HCT116 (cell line): ENCODE results near the gene OSER1. TPM values are rescaled to one million over a fixed set of nuclear protein-coding genes. Genes with fewer than 3 reads are reported as not detected.
A peak's percentile ranks its signal among the peaks of the same experiment; 100 is the strongest.

Source experiments
- ATAC-seq: fragments of 200-7000 bp; cut with Tn5 transposase; 2 replicates; pipeline ENCODE4 v1.9.1; 2020; ENCODE audit warnings: mild to moderate bottlenecking, moderate library complexity
- BruUV-seq: library from RNA; stranded (reverse); fragments of 400-500 nt; replicated peaks from 2 replicates; lab custom pipeline; 2021; lab: Mats Ljungman, UMichigan
- CTCF ChIA-PET: fragments of 300-600 bp; sonication (Branson Sonifier 250); formaldehyde crosslinking; loops from one replicate; lab custom pipeline; 2021; ENCODE audit warnings: antibody characterized with exemption; lab: Charles Lee
- POLR2A ChIA-PET: fragments of 300-600, 350-600 bp; sonication (Branson Sonifier 250); formaldehyde crosslinking; loops from one replicate; lab custom pipeline; 2021; ENCODE audit warnings: antibody characterized with exemption; lab: Charles Lee
- RAD21 ChIA-PET, 2 experiments: fragments of 300-600 bp; sonication (Branson Sonifier 250); formaldehyde crosslinking; loops; one replicate each; lab custom pipeline; 2023; ENCODE audit warnings: low total read pairs in 2 of 2; ENCODE audit not compliant: uncharacterized antibody in 2 of 2, unreplicated experiment in 2 of 2, low non-redundant PET in 1 of 2; lab: Charles Lee
- DNase-seq: peaks from one replicate; pipeline ENCODE4 v3.0.0-alpha.2; 2010; ENCODE audit warnings: low read depth, low spot score
- H2AFZ ChIP-seq: fragments of 200-600 bp; shearing (Covaris generic), sonication (generic); 2 replicates; pipeline ENCODE4 v1.6.1; 2017; ENCODE audit warnings: low read depth, mixed run types, mixed read lengths, antibody characterized with exemption, low read length; ENCODE audit not compliant: poor library complexity, severe bottlenecking
- H3K27ac ChIP-seq: 2 replicates; pipeline ENCODE4 v1.5.1; 2012; ENCODE audit warnings: low read depth, low read length
- H3K27me3 ChIP-seq: fragments of 200-600 bp; sonication (generic); 2 replicates; pipeline ENCODE4 v1.6.1; 2016; ENCODE audit warnings: mixed run types, low read length, mixed read lengths; ENCODE audit not compliant: insufficient read depth
- H3K36me3 ChIP-seq, 2 experiments: fragments of 200-500 bp in 1 of 2; fragments of 200-600 bp in 1 of 2; sonication (Bioruptor generic) in 1 of 2; sonication (generic) in 1 of 2; 2 replicates each; pipeline versions ENCODE4 v1.5.1 to v1.6.1; 2014 to 2016; ENCODE audit warnings: low read length in 2 of 2, inconsistent platforms in 1 of 2, mixed read lengths in 1 of 2, mixed run types in 1 of 2; ENCODE audit not compliant: insufficient read depth in 2 of 2, control insufficient read depth in 1 of 2
- H3K4me1 ChIP-seq, 2 experiments: fragments of 200-600 bp in 1 of 2; sonication (generic) in 1 of 2; 2 replicates each; pipeline versions ENCODE4 v1.5.1 to v1.6.1; 2012 to 2017; ENCODE audit warnings: low read length in 2 of 2, inconsistent platforms in 1 of 2, mild to moderate bottlenecking in 1 of 2, mixed read lengths in 1 of 2, mixed run types in 1 of 2, moderate library complexity in 1 of 2; ENCODE audit not compliant: insufficient read depth in 2 of 2, control insufficient read depth in 1 of 2
- H3K4me2 ChIP-seq: fragments of 200-600 bp; sonication (generic); 2 replicates; pipeline ENCODE4 v1.6.1; 2017; ENCODE audit warnings: mixed run types, low read length, mixed read lengths
- H3K4me3 ChIP-seq, 2 experiments: fragments of 200-600 bp in 1 of 2; sonication (generic) in 1 of 2; replicated peaks in 1 of 2; 2 replicates each; pipeline ENCODE4 v1.5.1; 2011 to 2016; ENCODE audit warnings: low read length in 2 of 2, control low read depth in 1 of 2, low read depth in 1 of 2, mild to moderate bottlenecking in 1 of 2, mixed read lengths in 1 of 2, mixed run types in 1 of 2
- H3K79me2 ChIP-seq: fragments of 200-600 bp; sonication (generic); 2 replicates; pipeline ENCODE4 v1.6.1; 2017; ENCODE audit warnings: mild to moderate bottlenecking, mixed run types, low read length, moderate library complexity, mixed read lengths; ENCODE audit not compliant: insufficient read depth
- H3K9ac ChIP-seq: fragments of 200-600 bp; sonication (generic); 2 replicates; pipeline ENCODE4 v1.6.1; 2016; ENCODE audit warnings: low read length, mixed read lengths
- H3K9me2 ChIP-seq: fragments of 200-600 bp; sonication (generic), shearing (Covaris generic); 2 replicates; pipeline ENCODE4 v1.6.1; 2017; ENCODE audit warnings: mixed run types, mild to moderate bottlenecking, moderate library complexity; ENCODE audit not compliant: insufficient read depth
- H3K9me3 ChIP-seq, 2 experiments: fragments of 200-500 bp in 1 of 2; fragments of 200-600 bp in 1 of 2; sonication (Bioruptor generic) in 1 of 2; sonication (generic) in 1 of 2; 2 replicates each; pipeline ENCODE4 v1.6.1; 2014 to 2017; ENCODE audit warnings: low read length in 2 of 2, mixed read lengths in 2 of 2, inconsistent platforms in 1 of 2, low read depth in 1 of 2, mild to moderate bottlenecking in 1 of 2, mixed run types in 1 of 2, moderate library complexity in 1 of 2; ENCODE audit not compliant: control insufficient read depth in 1 of 2, insufficient read depth in 1 of 2
- H4K20me1 ChIP-seq: fragments of 200-600 bp; sonication (generic), shearing (Covaris generic); 2 replicates; pipeline ENCODE4 v1.6.1; 2017; ENCODE audit warnings: mixed run types, mild to moderate bottlenecking, moderate library complexity; ENCODE audit not compliant: insufficient read depth
- CBX3 ChIP-seq: IDR thresholded peaks from 2 replicates; pipeline ENCODE4 v1.6.1; 2012; ENCODE audit warnings: low read depth
- CEBPB ChIP-seq: IDR thresholded peaks from 2 replicates; pipeline ENCODE4 v1.6.1; 2012; ENCODE audit warnings: low read depth
- EZH2 ChIP-seq: fragments of 200-600 bp; sonication (generic); IDR thresholded peaks from 2 replicates; pipeline ENCODE4 v1.6.1; 2017; ENCODE audit warnings: antibody characterized with exemption, mixed run types
- FOSL1 ChIP-seq: IDR thresholded peaks from 2 replicates; pipeline ENCODE4 v1.6.1; 2012; ENCODE audit warnings: low read depth
- JUND ChIP-seq: IDR thresholded peaks from 2 replicates; pipeline ENCODE4 v1.6.1; 2012
- POLR2A ChIP-seq: IDR thresholded peaks from 2 replicates; pipeline ENCODE4 v1.7.0; 2011; ENCODE audit warnings: borderline replicate concordance; ENCODE audit not compliant: insufficient read depth, insufficient read length; ENCODE audit errors: extremely low read depth
- SIN3A ChIP-seq: IDR thresholded peaks from 2 replicates; pipeline ENCODE4 v1.6.1; 2012; ENCODE audit warnings: low read depth
- SRF ChIP-seq: IDR thresholded peaks from 2 replicates; pipeline ENCODE4 v1.6.1; 2012; ENCODE audit warnings: low read depth
- YY1 ChIP-seq: IDR thresholded peaks from 2 replicates; pipeline ENCODE4 v1.6.1; 2011; ENCODE audit warnings: low read length, low read depth, moderate library complexity, mild to moderate bottlenecking; ENCODE audit not compliant: insufficient replicate concordance; ENCODE audit errors: extremely low read depth
- ZFX ChIP-seq: fragments of 450-650 bp; IDR thresholded peaks from 2 replicates; pipeline ENCODE4 v1.6.1; 2017
- ZNF274 ChIP-seq: fragments of 200-500 bp; sonication (Bioruptor generic); IDR thresholded peaks from 2 replicates; pipeline ENCODE4 v1.6.1; 2014; ENCODE audit warnings: mild to moderate bottlenecking, low read depth, low read length, inconsistent platforms
- intact Hi-C: fragments of 100-400 bp; cut with micrococcal nuclease; formaldehyde crosslinking; loops from 2 replicates; pipeline ENCODE4 v1.10.0; 2022
- total RNA-seq: library from RNA; stranded (reverse); gene quantifications from one replicate; pipeline ENCODE4 v1.2.1, GENCODE V29; 2021; ENCODE audit not compliant: unreplicated experiment
- TF ChIP-seq, protein P1 (sequence below), 3 experiments: fragments of 200-600 bp in 1 of 3; sonication (generic) in 1 of 3; IDR thresholded peaks in 2 of 3; conservative IDR thresholded peaks in 1 of 3; 2 replicates each; pipeline ENCODE4 v1.5.1; 2012 to 2017; ENCODE audit warnings: low read depth in 2 of 3, low read length in 2 of 3, antibody characterized with exemption in 1 of 3, borderline replicate concordance in 1 of 3, control low read depth in 1 of 3, mild to moderate bottlenecking in 1 of 3, mixed read lengths in 1 of 3, mixed run types in 1 of 3, moderate library complexity in 1 of 3; ENCODE audit not compliant: insufficient read depth in 1 of 3
- TF ChIP-seq, protein P2 (sequence below): IDR thresholded peaks from 2 replicates; pipeline ENCODE4 v1.6.1; 2011; ENCODE audit warnings: mild to moderate bottlenecking, low read length, moderate library complexity; ENCODE audit not compliant: insufficient replicate concordance; ENCODE audit errors: extremely low read depth

Gene OSER1
- total RNA-seq, 1 experiment from 2014 or later = 28.4 TPM

DNA sequence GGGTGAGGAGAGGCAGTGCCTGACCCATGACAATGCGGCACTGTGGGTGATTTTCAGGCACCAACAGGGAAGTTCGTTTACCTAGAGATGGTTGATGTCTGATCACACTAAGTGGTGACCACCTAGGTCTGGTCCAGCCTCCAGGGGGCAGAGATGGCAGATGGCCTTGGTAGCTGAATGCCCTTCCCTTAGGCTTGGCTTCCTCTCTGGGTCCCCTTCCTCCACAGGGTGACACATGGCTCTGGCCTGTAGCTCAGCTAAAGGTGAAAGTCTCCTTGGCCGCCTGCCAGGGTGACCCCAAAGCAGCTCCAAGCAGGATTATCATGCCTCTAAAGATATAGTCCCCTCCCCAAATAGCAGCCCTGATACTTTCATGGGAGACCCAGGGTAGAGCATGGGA is 43.0 kb upstream of the OSER1 start:
- no peak overlapping the region for H2AFZ ChIP-seq
- TF ChIP-seq, protein P1, sequence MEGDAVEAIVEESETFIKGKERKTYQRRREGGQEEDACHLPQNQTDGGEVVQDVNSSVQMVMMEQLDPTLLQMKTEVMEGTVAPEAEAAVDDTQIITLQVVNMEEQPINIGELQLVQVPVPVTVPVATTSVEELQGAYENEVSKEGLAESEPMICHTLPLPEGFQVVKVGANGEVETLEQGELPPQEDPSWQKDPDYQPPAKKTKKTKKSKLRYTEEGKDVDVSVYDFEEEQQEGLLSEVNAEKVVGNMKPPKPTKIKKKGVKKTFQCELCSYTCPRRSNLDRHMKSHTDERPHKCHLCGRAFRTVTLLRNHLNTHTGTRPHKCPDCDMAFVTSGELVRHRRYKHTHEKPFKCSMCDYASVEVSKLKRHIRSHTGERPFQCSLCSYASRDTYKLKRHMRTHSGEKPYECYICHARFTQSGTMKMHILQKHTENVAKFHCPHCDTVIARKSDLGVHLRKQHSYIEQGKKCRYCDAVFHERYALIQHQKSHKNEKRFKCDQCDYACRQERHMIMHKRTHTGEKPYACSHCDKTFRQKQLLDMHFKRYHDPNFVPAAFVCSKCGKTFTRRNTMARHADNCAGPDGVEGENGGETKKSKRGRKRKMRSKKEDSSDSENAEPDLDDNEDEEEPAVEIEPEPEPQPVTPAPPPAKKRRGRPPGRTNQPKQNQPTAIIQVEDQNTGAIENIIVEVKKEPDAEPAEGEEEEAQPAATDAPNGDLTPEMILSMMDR (IDR thresholded peaks at IDR 0.05 in 2 of 3, conservative IDR thresholded peaks at IDR 0.05 in 1 of 3; ENCODE audit: borderline replicate concordance in 1 of 3, insufficient read depth in 1 of 3, low read depth in 2 of 3, low read length in 2 of 3) = peak in 1 of 3 experiments; percentile 34; a peak in 2 of 6 replicates
- no peak for TF ChIP-seq YY1
- H4K20me1 ChIP-seq = no peaks in the 10 kb centered on the region
- H3K79me2 ChIP-seq = no peaks in the 10 kb centered on the region
- H3K4me3 ChIP-seq = no peak overlapping the region
- intact Hi-C loops = no loop called here
- ChIA-PET CTCF (no interaction called here), RAD21 (no interaction called here), POLR2A (no interaction called here)
- no peaks in the 10 kb centered on the region for H3K36me3 ChIP-seq
- no peaks in the 10 kb centered on the region for H3K9me2 ChIP-seq
- H3K9me3 ChIP-seq = no peaks in the 10 kb centered on the region
- H3K9ac ChIP-seq = no peak overlapping the region
- H3K27ac ChIP-seq = no peak overlapping the region
- no peaks in the 10 kb centered on the region for H3K4me1 ChIP-seq
- DNase-seq (no peak), ATAC-seq (peak; percentile 44)
- no peak overlapping the region for H3K4me2 ChIP-seq
- no TSS peak for BruUV-seq
- 0 out of 2 replicates have a peak, but pooled peaks cover 3% of the 10 kb centered on the region for H3K27me3 ChIP-seq

DNA sequence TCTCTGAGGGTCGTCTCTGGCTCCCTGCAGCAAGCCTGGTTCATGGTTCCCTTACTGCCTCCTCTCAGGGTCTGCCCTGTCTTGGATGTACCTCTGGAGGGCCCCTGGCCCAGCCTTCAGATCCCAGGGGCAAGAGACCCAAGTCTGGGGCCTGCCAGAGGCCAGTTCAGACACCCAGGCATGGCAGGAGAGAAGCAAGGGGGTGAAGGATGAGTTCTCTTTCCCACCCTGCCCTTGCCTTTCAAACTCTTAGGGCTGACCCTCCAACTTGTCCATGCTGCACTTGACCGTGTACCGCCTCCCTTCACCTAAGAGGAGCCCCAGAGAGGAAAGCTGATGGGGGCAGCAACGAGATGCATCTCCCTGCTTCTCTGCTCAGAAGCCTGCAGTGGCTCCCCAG is 40.7 kb upstream of the OSER1 start:
- no peak overlapping the region for H3K9ac ChIP-seq
- CTCF ChIA-PET = no interaction called here
- TF ChIP-seq EZH2 (no peak), POLR2A (no peak), FOSL1 (no peak), SIN3A (no peak), CBX3 (no peak), CEBPB (no peak), SRF (no peak), ZFX (no peak), ZNF274 (no peak), JUND (no peak), YY1 (no peak)
- TF ChIP-seq, protein P1 (IDR thresholded peaks at IDR 0.05 in 2 of 3, conservative IDR thresholded peaks at IDR 0.05 in 1 of 3; ENCODE audit: borderline replicate concordance in 1 of 3, insufficient read depth in 1 of 3, low read depth in 2 of 3, low read length in 2 of 3) = no peak
- TF ChIP-seq, protein P2, sequence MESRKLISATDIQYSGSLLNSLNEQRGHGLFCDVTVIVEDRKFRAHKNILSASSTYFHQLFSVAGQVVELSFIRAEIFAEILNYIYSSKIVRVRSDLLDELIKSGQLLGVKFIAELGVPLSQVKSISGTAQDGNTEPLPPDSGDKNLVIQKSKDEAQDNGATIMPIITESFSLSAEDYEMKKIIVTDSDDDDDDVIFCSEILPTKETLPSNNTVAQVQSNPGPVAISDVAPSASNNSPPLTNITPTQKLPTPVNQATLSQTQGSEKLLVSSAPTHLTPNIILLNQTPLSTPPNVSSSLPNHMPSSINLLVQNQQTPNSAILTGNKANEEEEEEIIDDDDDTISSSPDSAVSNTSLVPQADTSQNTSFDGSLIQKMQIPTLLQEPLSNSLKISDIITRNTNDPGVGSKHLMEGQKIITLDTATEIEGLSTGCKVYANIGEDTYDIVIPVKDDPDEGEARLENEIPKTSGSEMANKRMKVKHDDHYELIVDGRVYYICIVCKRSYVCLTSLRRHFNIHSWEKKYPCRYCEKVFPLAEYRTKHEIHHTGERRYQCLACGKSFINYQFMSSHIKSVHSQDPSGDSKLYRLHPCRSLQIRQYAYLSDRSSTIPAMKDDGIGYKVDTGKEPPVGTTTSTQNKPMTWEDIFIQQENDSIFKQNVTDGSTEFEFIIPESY = no peak

More for the DNA sequence above, 40.7 kb upstream of the OSER1 start:
- Histone ChIP-seq H3K4me2 (no peak overlapping the region), H3K27me3 (0 out of 2 replicates have a peak, but pooled peaks cover 3% of the 10 kb centered on the region), H4K20me1 (no peaks in the 10 kb centered on the region), H3K27ac (no peak overlapping the region), H2AFZ (no peak overlapping the region), H3K36me3 (no peaks in the 10 kb centered on the region), H3K79me2 (no peaks in the 10 kb centered on the region), H3K9me3 (no peaks in the 10 kb centered on the region), H3K9me2 (no peaks in the 10 kb centered on the region), H3K4me1 (no peaks in the 10 kb centered on the region), H3K4me3 (no peak overlapping the region)
- intact Hi-C loops = no loop called here
- no TSS peak for BruUV-seq
- no peak for DNase-seq
- POLR2A ChIA-PET = no interaction called here
- RAD21 ChIA-PET = no interaction called here
- no peak for ATAC-seq
